ENCODE data around the gene RFNG. TPM values are rescaled to one million over a fixed set of nuclear protein-coding genes. Genes with fewer than 3 reads are reported as not detected.

The RFNG gene
- total RNA-seq, 4 donors from 2014 or later = 33.2 to 92.0 (median 48.8) TPM

DNA sequence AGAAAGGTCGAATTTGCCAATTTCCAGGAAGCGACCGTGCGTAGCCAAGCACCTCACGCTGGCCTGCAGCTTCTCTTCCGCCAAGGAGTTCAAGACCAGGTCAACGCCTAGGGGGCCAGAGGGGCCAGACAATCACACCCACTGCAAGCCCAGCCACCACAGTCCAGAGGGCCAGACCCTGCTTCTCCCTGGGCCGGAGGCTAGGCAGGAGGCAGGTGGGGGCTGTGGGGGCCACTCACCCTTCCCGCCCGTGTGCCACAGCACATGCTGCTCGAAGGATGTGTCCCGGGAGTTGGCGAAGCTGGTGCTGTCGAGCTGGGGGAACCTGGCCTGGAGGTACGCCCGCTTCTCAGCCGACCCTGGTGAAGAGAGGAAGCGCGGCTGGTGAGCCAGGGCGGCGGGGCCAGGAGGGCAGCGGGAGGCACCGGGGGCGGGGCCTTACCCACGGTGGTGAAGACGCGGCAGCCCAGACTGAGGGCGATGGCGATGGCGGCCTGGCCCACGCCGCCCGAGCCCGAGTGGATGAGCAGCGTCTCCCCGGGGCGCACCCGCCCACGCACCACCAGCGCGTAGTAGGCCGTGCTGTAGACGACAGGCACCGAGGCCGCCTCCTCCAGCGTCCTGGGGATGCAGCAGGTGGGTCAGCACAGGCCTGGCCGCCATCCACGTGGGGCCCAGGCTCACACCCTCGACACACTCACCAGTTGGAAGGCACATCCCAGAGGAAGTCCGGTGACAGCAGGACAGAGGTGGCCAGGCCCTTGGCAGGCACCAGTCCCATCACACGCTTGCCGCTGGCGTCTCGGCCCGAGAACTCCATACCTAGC lies 32.1 kb upstream of the RFNG start:
- Histone ChIP-seq H3K9me3 (no peaks in the 10 kb centered on the region), H3K27ac (no peak overlapping the region), H3K27me3 (no peaks in the 10 kb centered on the region), H3K4me3 (no peak overlapping the region), H3K36me3 (peaks cover 0 to 76% (median 25%) of the 10 kb centered on the region in 4 donors), H3K4me1 (no peaks in the 10 kb centered on the region)
- TF ChIP-seq EP300 (IDR thresholded peaks at IDR 0.05; ENCODE audit: low read depth) = no peak
- TF ChIP-seq, protein P1, sequence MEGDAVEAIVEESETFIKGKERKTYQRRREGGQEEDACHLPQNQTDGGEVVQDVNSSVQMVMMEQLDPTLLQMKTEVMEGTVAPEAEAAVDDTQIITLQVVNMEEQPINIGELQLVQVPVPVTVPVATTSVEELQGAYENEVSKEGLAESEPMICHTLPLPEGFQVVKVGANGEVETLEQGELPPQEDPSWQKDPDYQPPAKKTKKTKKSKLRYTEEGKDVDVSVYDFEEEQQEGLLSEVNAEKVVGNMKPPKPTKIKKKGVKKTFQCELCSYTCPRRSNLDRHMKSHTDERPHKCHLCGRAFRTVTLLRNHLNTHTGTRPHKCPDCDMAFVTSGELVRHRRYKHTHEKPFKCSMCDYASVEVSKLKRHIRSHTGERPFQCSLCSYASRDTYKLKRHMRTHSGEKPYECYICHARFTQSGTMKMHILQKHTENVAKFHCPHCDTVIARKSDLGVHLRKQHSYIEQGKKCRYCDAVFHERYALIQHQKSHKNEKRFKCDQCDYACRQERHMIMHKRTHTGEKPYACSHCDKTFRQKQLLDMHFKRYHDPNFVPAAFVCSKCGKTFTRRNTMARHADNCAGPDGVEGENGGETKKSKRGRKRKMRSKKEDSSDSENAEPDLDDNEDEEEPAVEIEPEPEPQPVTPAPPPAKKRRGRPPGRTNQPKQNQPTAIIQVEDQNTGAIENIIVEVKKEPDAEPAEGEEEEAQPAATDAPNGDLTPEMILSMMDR (IDR thresholded peaks at IDR 0.05) = no peak
- TF ChIP-seq POLR2A (IDR thresholded peaks at IDR 0.05) = no peak
- no peak for TF ChIP-seq POLR2AphosphoS5 (IDR thresholded peaks at IDR 0.05)
- DNase-seq = no peak
- 92% methylated on average over 50 of the region's 55 CpGs; no CpG with 5 or more reads in 1 of the 2 donors for WGBS, 2 donors (ENCODE audit: low coverage in 1 of 2)
- in situ Hi-C loops (cut with MboI; ENCODE audit: low pct_ligation_motif_present in 1 of 4, low pct_unique_long_range_greater_than_20kb in 1 of 4, low sequenced_read_pairs in 3 of 4) (no loop called here), intact Hi-C loops (cut with DNase I; ENCODE audit: low total_unique reads) (no loop called here)

DNA sequence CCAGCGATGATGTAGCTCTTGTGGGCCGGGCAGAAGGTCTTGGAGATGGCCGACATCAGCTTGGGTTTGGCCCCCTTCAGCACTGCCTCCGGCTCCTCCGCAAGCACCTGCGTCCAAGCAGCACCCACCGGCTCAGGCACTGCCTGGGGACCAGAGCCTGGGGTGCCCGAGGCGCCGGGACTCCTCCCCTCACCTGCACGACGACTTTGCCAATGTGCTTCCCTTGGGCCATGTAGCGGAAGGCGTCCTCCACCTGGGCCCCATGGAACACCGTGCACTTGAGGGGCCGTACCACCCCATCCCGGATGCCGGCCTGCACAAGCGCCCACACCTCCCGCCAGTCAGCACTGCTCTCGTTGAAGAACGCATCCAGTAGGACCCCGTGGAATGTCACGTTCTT lies 31.4 kb upstream of the RFNG start:
- Histone ChIP-seq H3K27ac (no peak overlapping the region), H3K27me3 (no peaks in the 10 kb centered on the region), H3K9me3 (no peaks in the 10 kb centered on the region), H3K36me3 (peaks cover 0 to 69% (median 22%) of the 10 kb centered on the region in 4 donors), H3K4me1 (no peaks in the 10 kb centered on the region), H3K4me3 (no peak overlapping the region)
- intact Hi-C loops (cut with DNase I; ENCODE audit: low total_unique reads) = no loop called here
- in situ Hi-C loops (cut with MboI; ENCODE audit: low pct_ligation_motif_present in 1 of 4, low pct_unique_long_range_greater_than_20kb in 1 of 4, low sequenced_read_pairs in 3 of 4) = no loop called here
- WGBS, 2 donors (ENCODE audit: low coverage in 1 of 2) = 97% methylated on average over 20 of the region's 24 CpGs; no CpG with 5 or more reads in 1 of the 2 donors
- no peak for DNase-seq
- TF ChIP-seq POLR2AphosphoS5 (IDR thresholded peaks at IDR 0.05) = no peak
- no peak for TF ChIP-seq POLR2A (IDR thresholded peaks at IDR 0.05)
- TF ChIP-seq EP300 (IDR thresholded peaks at IDR 0.05; ENCODE audit: low read depth) = no peak
- TF ChIP-seq, protein P1 (IDR thresholded peaks at IDR 0.05) = no peak

DNA sequence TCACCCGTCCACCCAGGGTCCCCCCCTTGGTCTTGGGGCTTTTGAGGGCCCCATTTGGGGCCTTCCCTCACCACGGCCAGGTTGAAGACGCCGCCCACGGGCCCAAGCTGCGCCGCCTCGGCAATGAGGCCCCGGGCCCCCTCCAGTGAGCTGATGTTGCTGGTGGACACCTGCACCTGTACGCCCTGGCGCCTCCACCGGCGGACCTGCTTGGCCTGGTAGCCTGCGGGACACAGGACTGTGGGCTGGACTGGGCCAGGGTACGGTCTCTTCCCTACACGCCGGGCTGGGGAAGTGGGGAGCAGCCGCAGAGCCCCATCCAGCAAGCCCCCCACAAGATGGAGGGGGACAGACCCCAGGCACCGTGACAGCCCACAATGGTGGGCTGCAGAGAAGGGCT lies 30.8 kb upstream of the RFNG start:
- no peaks in the 10 kb centered on the region for H3K4me1 ChIP-seq
- 88% methylated on average over 8 of the region's 19 CpGs; no CpG with 5 or more reads in 1 of the 2 donors for WGBS, 2 donors (ENCODE audit: low coverage in 1 of 2)
- TF ChIP-seq EP300 (IDR thresholded peaks at IDR 0.05; ENCODE audit: low read depth) = no peak
- no peak for TF ChIP-seq POLR2AphosphoS5 (IDR thresholded peaks at IDR 0.05)
- no peak for TF ChIP-seq POLR2A (IDR thresholded peaks at IDR 0.05)
- TF ChIP-seq, protein P1 (IDR thresholded peaks at IDR 0.05) = no peak
- no peak overlapping the region for H3K4me3 ChIP-seq
- in situ Hi-C loops (cut with MboI; ENCODE audit: low pct_ligation_motif_present in 1 of 4, low pct_unique_long_range_greater_than_20kb in 1 of 4, low sequenced_read_pairs in 3 of 4) = no loop called here
- H3K27me3 ChIP-seq = no peaks in the 10 kb centered on the region
- DNase-seq = no peak
- peaks cover 0 to 63% (median 19%) of the 10 kb centered on the region in 4 donors for H3K36me3 ChIP-seq
- H3K9me3 ChIP-seq = no peaks in the 10 kb centered on the region
- intact Hi-C loops (cut with DNase I; ENCODE audit: low total_unique reads) = no loop called here
- H3K27ac ChIP-seq = no peak overlapping the region

- WGBS, 2 donors (ENCODE audit: low coverage in 1 of 2) = 88 to 100% methylated on average over 3 to 19 of the region's 22 CpGs
- no peak for DNase-seq
- intact Hi-C loops (cut with DNase I; ENCODE audit: low total_unique reads) = no loop called here
These were observed 30.4 kb upstream of the RFNG start for GRCh38 chr17:82081966-82082365.

More at GRCh38 chr17:82081966-82082365, 30.4 kb upstream of the RFNG start:
- Histone ChIP-seq H3K27ac (no peak overlapping the region), H3K27me3 (no peaks in the 10 kb centered on the region), H3K36me3 (peaks cover 0 to 58% (median 18%) of the 10 kb centered on the region in 4 donors), H3K4me1 (no peaks in the 10 kb centered on the region), H3K4me3 (no peak overlapping the region), H3K9me3 (no peaks in the 10 kb centered on the region)
- in situ Hi-C loops (cut with MboI; ENCODE audit: low pct_ligation_motif_present in 1 of 4, low pct_unique_long_range_greater_than_20kb in 1 of 4, low sequenced_read_pairs in 3 of 4) = no loop called here
- no peak for TF ChIP-seq POLR2AphosphoS5 (IDR thresholded peaks at IDR 0.05)
- no peak for TF ChIP-seq POLR2A (IDR thresholded peaks at IDR 0.05)
- TF ChIP-seq, protein P1 (IDR thresholded peaks at IDR 0.05) = no peak
- TF ChIP-seq EP300 (IDR thresholded peaks at IDR 0.05; ENCODE audit: low read depth) = no peak

All from transverse colon (tissue), 4 donors.